HepG2 (cell line): Measurements from ENCODE around the gene ZNF524. TPM values are rescaled to one million over a fixed set of nuclear protein-coding genes. Genes with fewer than 3 reads are reported as not detected.

ENCODE experiments used
- ATF1 ChIP-seq: IDR thresholded peaks from 2 replicates; pipeline ENCODE4 v1.6.1; 2016; ENCODE audit warnings: mild to moderate bottlenecking, control low read depth
- DDIT3 ChIP-seq: sonication (generic); formaldehyde crosslinking; IDR thresholded peaks from 2 replicates; pipeline ENCODE4 v1.4.0; 2020; ENCODE audit warnings: mild to moderate bottlenecking, missing genetic modification reagents
- RARG ChIP-seq: sonication (generic); formaldehyde crosslinking; IDR thresholded peaks from 2 replicates; pipeline ENCODE4 v1.4.0; 2020; ENCODE audit warnings: low read depth, mild to moderate bottlenecking, missing genetic modification reagents
- REPIN1 ChIP-seq: sonication (generic); formaldehyde crosslinking; IDR thresholded peaks from 2 replicates; pipeline ENCODE4 v1.8.0; 2022; ENCODE audit warnings: missing genetic modification reagents, low read depth, mild to moderate bottlenecking, borderline replicate concordance
- RERE ChIP-seq: IDR thresholded peaks from 2 replicates; pipeline ENCODE4 v1.6.1; 2016; ENCODE audit warnings: low read depth, missing genetic modification reagents, missing compliant biosample characterization
- RFXANK ChIP-seq: IDR thresholded peaks from 2 replicates; pipeline ENCODE4 v1.6.1; 2016
- ZFX ChIP-seq: sonication (generic); formaldehyde crosslinking; IDR thresholded peaks from 2 replicates; pipeline ENCODE4 v1.4.0; 2020; ENCODE audit warnings: mild to moderate bottlenecking, low read depth, missing genetic modification reagents, moderate library complexity
- ZNF354B ChIP-seq: sonication (generic); formaldehyde crosslinking; IDR thresholded peaks from 2 replicates; pipeline ENCODE4 v1.8.0; 2022; ENCODE audit warnings: mild to moderate bottlenecking, missing genetic modification reagents
- ZNF629 ChIP-seq: sonication (generic); formaldehyde crosslinking; conservative IDR thresholded peaks from 2 replicates; pipeline ENCODE4 v1.5.0; 2020; ENCODE audit warnings: missing genetic modification reagents
- ZNF713 ChIP-seq: sonication (generic); formaldehyde crosslinking; IDR thresholded peaks from 2 replicates; pipeline ENCODE4 v1.4.0; 2020; ENCODE audit warnings: mild to moderate bottlenecking, missing genetic modification reagents
- ZNF749 ChIP-seq: sonication (generic); formaldehyde crosslinking; IDR thresholded peaks from 2 replicates; pipeline ENCODE4 v1.8.0; 2022; ENCODE audit warnings: mild to moderate bottlenecking, missing genetic modification reagents, moderate library complexity, borderline replicate concordance
- ZSCAN12 ChIP-seq: sonication (generic); formaldehyde crosslinking; IDR thresholded peaks from 2 replicates; pipeline ENCODE4 v1.9.0; 2021; ENCODE audit warnings: mild to moderate bottlenecking, missing genetic modification reagents
- polyA plus RNA-seq, 8 experiments: library from polyadenylated mRNA; depleted of rRNA in 3 of 8; stranded (reverse) in 7 of 8; unstranded in 1 of 8; fragments of >200 nt; fragmentation: Illumina TruSeq in 4 of 8; extraction: Trizol in 4 of 8; gene quantifications; 2 replicates each; pipeline versions ENCODE4 v1.2.1 to v1.2.3, GENCODE V29; 2011 to 2016; ENCODE audit warnings: low read depth in 4 of 8, missing spikeins in 1 of 8, mixed read lengths in 1 of 8; ENCODE audit not compliant: insufficient read depth in 1 of 8
- total RNA-seq, 5 experiments: library from RNA; depleted of rRNA; stranded (reverse); fragments of >200 nt; fragmentation: Illumina TruSeq; extraction: Trizol; gene quantifications; 2 replicates each; pipeline ENCODE4 v1.2.3, GENCODE V29; 2016; ENCODE audit warnings: low read depth in 1 of 5
- TF ChIP-seq, protein P1 (sequence below): sonication (generic); formaldehyde crosslinking; IDR thresholded peaks from 2 replicates; pipeline ENCODE4 v1.4.0; 2020; ENCODE audit warnings: mild to moderate bottlenecking, missing genetic modification reagents
- TF ChIP-seq, protein P2 (sequence below): sonication (generic); formaldehyde crosslinking; IDR thresholded peaks from 2 replicates; pipeline ENCODE4 v1.5.0; 2020; ENCODE audit warnings: missing genetic modification reagents

ZNF524 gene
- total and polyA plus RNA-seq, 2 of the 13 experiments (the other 11 are each of a cell fraction or from before 2014, with no cell fraction given) = 3.2 to 4.6 TPM

DNA sequence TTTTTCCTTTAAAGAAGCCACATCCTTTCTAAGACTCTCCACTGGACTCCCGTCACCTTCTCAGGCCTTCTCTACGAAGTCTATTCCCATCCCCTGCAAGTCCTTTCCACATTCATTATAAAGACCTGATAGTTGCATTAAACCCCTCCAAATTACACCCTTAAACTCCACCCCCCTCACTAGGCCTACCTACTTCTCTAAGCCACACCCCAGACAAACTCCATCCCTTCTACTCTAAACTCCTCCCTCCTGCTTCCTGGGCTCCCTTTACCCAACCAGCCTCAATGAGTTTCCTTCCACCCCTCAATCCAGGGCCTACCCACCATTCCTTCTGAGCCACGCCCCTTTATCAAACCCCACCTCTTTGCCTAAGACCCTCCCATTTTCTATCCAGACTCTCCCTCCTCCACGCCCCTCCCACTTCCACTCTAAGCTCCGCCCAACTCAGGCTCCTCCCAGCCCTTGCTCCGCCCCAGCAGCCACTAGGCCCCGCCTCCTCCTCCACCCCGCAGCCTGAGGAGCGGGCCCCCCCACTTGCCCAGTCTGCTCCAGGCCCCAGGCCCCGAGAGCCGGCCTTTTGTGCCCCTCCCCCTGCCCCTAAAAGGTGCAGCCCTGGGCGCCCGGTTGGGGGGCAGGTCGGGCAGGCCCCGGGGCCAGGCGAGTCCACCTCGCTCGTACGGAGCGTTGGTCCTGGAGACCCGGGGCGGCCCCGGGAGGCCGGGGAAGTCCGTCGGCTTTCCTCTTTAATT, 1.2 kb upstream of the ZNF524 start (continued):
- TF ChIP-seq RERE (no peak), RARG (CRISPR knock-in tag) (no peak), ZNF354B (no peak), ATF1 (CRISPR knock-in tag) (no peak), DDIT3 (no peak), ZNF749 (CRISPR knock-in tag) (no peak), RFXANK (CRISPR knock-in tag) (peak; percentile 74; the same call in 1 of the 2 replicates), ZNF713 (CRISPR knock-in tag) (no peak), ZSCAN12 (CRISPR knock-in tag) (no peak), ZFX (peak; percentile 75), ZNF629 (no peak), REPIN1 (no peak)
- TF ChIP-seq, protein P1, sequence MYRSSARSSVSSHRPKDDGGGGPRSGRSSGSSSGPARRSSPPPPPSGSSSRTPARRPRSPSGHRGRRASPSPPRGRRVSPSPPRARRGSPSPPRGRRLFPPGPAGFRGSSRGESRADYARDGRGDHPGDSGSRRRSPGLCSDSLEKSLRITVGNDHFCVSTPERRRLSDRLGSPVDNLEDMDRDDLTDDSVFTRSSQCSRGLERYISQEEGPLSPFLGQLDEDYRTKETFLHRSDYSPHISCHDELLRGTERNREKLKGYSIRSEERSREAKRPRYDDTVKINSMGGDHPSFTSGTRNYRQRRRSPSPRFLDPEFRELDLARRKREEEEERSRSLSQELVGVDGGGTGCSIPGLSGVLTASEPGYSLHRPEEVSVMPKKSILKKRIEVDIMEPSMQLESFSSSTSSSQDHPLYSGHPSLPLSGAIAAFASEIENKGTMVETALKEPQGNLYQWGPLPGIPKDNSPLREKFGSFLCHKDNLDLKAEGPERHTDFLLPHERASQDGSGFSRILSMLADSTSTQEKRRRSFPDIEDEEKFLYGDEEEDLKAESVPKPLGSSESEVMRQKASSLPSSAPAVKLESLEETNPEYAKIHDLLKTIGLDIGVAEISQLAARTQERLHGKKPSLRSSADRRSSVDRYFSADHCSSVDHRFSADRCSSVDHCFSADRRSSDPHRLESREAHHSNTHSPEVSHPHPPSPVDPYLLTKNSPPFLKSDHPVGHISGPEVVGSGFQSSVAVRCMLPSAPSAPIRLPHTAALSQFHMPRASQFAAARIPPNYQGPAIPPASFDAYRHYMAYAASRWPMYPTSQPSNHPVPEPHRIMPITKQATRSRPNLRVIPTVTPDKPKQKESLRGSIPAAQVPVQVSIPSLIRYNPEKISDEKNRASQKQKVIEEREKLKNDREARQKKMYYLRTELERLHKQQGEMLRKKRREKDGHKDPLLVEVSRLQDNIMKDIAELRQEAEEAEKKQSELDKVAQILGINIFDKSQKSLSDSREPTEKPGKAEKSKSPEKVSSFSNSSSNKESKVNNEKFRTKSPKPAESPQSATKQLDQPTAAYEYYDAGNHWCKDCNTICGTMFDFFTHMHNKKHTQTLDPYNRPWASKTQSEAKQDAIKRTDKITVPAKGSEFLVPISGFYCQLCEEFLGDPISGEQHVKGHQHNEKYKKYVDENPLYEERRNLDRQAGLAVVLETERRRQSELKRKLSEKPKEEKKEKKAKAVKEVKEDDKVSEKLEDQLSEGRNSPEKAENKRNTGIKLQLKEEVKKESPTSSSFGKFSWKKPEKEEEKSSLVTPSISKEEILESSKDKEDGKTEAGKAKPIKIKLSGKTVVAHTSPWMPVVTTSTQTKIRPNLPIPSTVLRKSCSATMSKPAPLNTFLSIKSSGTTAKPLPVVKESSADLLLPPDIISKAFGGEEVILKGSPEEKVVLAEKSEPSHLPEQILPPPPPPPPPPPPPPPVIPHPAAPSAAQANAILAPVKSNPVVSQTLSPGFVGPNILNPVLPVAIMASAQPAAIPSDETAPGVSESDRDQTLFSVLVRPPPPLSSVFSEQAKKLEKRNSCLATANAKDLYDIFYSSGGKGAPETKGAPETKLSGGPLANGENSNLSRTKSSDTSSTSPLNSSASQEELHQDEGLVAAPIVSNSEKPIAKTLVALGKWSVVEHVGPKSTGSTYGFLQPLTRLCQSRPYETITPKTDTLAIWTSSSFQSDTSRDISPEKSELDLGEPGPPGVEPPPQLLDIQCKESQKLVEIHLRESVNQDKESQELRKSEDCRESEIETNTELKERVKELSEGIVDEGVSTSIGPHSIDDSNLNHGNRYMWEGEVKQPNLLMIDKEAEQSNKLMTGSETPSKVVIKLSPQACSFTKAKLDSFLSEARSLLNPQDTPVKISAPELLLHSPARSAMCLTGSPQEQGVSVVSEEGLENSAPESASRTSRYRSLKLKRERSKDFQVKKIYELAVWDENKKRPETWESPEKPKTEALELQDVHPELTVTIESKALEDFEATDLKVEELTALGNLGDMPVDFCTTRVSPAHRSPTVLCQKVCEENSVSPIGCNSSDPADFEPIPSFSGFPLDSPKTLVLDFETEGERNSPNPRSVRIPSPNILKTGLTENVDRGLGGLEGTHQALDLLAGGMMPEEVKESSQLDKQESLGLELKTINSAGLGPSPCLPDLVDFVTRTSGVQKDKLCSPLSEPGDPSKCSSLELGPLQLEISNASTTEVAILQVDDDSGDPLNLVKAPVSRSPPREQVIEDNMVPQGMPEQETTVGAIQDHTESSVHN (CRISPR knock-in tag) = no peak
- TF ChIP-seq, protein P2, sequence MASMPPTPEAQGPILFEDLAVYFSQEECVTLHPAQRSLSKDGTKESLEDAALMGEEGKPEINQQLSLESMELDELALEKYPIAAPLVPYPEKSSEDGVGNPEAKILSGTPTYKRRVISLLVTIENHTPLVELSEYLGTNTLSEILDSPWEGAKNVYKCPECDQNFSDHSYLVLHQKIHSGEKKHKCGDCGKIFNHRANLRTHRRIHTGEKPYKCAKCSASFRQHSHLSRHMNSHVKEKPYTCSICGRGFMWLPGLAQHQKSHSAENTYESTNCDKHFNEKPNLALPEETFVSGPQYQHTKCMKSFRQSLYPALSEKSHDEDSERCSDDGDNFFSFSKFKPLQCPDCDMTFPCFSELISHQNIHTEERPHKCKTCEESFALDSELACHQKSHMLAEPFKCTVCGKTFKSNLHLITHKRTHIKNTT (CRISPR knock-in tag) = no peak
